ENCODE measurements around the gene EPN1.
A peak's percentile ranks its signal among the peaks of the same experiment; 100 is the strongest.

The EPN1 gene

DNA sequence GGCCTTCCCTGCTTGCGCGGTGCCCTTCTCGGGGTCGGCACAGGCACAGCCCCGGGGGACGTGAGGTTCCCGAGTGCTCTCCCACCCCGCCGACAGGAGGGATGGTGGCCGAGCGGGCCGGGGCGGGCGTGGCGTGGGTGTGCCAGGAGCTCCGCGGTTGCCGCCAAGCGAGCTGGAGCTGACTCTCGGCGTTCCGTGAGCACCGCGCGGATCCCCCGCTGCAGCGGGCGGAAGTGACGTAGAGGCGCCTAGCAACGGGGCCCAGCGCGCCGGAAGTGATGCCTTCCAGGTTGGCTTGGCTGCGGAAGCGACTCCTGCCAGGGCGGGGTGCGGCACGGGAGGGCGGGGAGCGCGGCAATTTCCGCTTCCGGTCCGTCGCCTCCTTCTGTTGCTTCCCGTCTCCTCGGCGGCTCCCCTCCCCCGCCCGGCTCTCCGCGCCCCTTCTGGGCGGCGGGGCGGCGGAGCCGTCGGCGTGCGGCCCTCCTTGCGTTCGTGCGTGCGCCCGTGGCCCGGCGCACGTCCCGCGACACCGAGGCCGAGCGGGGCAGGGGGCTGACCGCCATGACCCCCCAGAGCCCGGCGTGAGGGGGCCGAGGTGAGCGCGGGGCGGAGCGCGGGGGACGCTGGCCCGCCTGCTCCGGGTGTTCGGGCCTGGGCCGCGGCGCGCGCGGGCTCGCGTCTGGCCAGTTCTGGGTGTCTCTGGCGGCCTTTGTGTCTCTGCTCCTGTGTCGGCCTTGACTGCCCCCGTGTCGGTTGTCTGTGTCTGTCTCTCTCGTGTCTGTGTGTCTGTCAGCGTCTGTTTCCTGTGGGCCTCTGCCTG, at the start of gene EPN1:
TSS of gene EPN1 (plus strand) at position 386 of the 820 bp plus-strand sequence. CDS start 3,402 bp downstream, outside the sequence.
- ATAC-seq (peak; percentile 91), DNase-seq (peak; percentile 98)

DNA sequence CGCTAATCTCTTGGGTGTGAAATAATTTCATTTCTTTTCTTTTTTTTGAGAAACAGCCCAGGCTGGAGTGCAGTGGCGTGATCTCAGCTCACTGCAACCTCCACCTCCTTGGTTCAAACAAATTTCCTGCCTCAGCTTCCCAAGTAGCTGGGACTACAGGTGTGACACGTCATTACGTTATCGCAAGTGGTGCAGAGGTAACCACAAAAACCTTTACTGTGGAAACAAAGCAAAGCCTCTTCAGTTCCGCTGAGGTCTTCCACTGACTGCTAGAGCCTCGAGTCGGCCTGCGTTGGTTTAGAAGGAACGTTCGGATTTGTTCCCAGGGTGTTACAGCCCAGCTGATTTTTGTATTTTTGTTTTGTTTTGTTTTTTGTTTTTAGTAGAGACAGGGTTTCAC, 48.7 kb upstream of the EPN1 start:
- ATAC-seq (peak; percentile 60), DNase-seq (no peak)

- peak; percentile 58 for ATAC-seq
- DNase-seq, result peak; percentile 92
Measured at GRCh38 chr19:55632463-55632834, 42.6 kb upstream of the EPN1 start.

DNA sequence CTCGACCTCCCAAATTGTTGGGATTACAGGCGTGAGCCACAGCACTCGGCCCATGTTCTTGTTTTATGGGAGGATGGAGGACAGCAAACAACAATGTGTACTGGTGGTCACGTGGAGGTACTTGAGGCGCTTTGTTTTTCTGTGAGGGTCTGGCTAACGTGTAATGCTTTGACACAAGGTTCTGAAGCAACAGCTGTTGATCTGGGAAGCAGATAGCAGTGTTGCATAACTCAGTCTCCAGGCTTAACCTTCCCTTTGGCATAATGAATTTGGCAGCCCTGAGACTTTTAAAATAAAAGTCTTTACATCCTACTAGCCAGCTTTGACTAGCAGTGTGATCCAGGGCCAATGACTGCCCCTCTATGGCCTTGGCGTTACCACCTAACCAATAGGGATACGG, 41.2 kb upstream of the EPN1 start:
- no peak for ATAC-seq
- DNase-seq, result no peak

DNA sequence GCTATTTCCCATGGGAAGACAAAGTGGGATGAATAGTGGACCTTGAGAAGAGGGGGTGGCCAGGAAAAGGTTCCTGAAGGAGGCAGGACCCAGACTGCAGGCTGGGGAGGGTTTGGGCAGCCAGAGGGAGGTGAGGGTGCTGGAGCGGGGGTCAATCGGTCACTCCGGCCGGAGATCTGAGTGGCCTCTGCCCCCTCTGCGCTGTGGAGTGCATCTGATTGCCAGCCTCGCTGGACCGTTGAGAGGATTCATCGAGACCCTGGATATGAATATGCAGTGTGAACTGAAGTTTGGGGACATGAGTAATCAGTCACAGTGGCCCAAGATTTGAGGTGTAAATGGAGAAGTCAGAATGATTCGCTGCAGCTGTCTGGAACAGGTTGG, 39.7 kb upstream of the EPN1 start:
- DNase-seq (no peak), ATAC-seq (no peak)

- ATAC-seq, result no peak
- no peak for DNase-seq
Measured at GRCh38 chr19:55635856-55636440, 39.1 kb upstream of the EPN1 start.

DNA sequence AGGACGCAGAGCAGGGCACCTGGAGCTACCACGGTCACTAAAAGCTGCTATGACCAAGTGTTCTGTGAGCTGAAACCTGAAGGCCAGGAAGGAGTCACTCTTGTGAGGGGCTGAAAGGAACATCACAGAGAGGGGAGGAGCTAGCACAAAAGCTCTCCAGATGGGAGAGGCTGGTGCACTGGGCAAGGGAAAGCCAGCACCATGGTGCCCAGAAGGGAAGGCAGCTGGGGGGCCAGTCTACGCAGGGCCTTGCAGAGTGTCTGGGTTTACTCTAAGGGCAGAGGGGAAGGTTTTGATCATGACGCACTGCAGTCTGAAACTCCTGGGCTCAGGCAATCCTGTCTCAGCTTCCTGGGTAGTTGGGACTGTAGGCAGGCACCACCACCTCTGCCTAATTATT, 38.3 kb upstream of the EPN1 start:
- no peak for DNase-seq
- no peak for ATAC-seq

DNA sequence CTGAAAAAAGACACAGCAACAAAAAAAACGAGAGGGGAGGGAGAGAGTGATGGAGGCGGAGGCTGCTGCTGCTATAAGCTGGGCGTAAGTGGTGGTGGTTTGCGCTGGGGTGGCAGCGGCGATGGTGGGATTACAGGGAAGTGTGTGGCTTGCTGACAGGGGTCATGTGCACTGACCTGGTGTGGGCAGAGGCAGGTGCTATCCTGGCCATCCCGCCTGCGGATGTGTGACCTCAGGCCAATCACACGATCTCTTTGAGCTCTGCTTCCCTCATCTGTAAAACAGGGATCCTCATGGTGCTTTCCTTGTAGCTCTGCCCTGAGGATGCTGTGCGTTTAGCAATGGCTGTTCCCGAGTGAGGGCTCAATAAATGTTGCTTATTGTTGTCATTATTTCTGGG, 37.5 kb upstream of the EPN1 start:
- DNase-seq (no peak), ATAC-seq (no peak)

DNA sequence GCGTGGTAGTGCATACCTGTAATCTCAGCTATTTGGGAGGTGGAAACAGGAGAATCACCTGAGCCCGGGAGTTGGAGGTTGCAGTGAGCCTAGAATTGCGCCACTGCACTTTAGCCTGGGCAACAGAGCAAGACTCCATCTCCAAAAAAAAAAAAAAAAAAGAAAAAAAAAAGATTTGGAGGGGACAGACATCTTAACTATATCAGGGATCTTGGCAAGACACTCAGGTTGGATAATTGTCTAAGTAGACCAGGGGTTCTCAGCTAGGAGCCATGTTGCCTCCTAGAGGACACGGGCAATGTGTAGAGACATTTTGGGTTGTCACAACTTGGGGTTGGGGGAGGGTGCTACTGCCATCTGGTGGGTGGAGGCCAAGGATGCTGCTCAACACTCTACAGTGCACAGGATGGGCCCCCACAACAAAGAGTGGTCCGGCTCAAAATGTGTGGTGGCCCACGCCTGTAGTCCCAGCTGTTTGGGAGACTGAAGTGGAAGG, 36.1 kb upstream of the EPN1 start:
- ATAC-seq, result no peak
- peak; percentile 76 for DNase-seq

- peak; percentile 78 for DNase-seq
- peak; percentile 11 for ATAC-seq
Measured at GRCh38 chr19:55640043-55640576, 34.9 kb upstream of the EPN1 start.

DNA sequence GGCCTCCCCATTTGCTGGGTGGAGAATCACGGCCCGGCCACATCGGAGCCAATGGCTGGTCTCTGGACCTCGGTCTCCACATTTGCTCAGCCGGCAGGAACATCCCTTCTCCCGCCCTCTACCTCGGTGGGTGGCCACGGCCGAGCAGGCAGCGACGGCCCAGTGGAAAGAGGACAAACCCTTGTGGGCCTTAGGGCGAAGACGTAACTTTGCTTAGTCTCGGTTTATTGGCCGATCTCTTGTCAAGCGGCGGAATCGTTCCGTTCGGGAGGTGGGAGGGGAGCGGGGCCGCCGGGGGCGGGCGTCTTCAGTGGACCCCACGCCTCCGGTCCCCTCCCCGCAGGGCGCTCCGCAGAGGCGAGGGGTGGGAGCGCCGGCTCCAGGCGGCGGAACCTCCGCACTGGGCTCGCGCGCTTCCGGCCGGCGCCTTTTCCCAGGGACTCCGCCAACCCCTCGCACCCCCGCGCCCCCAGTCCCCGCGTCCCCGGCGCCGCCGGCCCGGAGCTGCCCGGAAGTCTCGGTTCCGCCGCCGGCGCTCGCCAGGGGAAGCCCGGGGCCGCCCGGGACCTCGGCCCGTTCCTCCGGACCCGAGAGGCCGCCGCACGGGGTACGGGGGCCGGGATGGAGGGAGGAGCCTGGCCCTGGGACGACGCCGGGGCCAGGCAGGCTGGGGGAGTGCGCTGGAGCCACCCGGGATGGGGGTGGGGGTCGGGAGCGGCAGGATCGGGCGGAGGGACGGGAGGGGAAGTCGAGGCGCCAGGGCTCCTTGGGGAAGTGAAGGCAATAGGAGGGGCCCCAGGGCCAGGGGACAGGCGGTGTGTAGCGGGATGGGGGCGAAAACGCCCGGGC, 34.2 kb upstream of the EPN1 start, which contains the start of gene ZNF580:
TSS of gene ZNF580 (plus strand) at position 426 of the 849 bp plus-strand sequence. CDS start 1,507 bp downstream, outside the sequence.
- peak; percentile 38 for ATAC-seq
- peak; percentile 79 for DNase-seq

- DNase-seq, result no peak
- no peak for ATAC-seq
Measured at GRCh38 chr19:55641426-55642152, 33.4 kb upstream of the EPN1 start.

- ATAC-seq (peak; percentile 8), DNase-seq (peak; percentile 55)
Measured at GRCh38 chr19:55642153-55643002, 32.6 kb upstream of the EPN1 start.

DNA sequence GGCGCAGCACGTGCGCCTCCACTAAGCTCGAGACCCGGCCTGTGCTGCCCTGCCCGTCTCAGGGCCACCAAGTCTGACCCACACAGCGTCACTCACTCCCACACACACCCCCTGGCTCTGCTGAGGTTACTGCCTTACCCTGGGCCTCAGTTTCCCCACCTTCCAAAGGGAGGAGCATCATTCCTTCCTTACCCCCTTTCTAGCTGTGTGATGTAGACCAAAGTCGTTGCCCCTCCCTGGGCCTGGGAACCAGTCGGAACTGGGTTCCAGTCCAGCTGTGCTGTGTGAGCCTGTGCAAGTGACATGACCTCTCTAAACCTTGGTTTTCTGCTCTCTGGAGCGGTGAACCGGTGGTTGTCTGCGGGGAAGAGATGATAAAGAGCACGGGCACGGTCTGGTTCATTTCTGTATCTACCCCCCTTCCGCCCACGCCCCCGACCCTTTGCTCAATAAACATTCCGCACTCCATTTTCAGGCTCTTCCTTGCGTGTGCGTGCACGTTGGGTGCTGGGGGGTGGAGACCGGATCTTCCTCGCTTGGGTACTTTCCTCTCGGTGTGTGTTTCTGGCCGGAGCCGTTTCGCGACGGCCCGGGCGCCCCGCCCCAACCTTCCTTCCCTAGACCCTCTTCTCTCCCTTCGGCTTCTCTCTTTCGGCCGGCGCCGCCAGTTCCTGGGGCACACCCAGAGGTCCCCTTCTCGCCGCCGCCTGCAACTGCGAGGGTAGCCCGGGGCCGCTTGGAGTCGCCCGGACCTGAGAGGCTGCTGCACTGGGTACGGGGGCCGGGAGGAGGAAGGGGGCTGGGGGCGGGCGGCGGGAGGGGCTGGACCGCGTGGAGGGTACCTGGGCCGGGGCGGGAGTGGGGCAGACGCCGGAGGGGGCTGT, 31.8 kb upstream of the EPN1 start, which contains the start of gene ZNF581:
TSS of gene ZNF581 (plus strand) at position 647 of the 884 bp plus-strand sequence. CDS start 923 bp downstream, outside the sequence.
- ATAC-seq (peak; percentile 38), DNase-seq (peak; percentile 86)

GRCh38 chr19:55643887-55644176, 31.2 kb upstream of the EPN1 start:
- no peak for DNase-seq
- ATAC-seq, result no peak

GRCh38 chr19:55644191-55644833, 30.7 kb upstream of the EPN1 start:
- no peak for ATAC-seq

GRCh38 chr19:55644842-55645511, 30.0 kb upstream of the EPN1 start:
- no peak for DNase-seq
- ATAC-seq, result no peak

More at GRCh38 chr19:55644191-55644833, 30.7 kb upstream of the EPN1 start:
- DNase-seq, result no peak

DNA sequence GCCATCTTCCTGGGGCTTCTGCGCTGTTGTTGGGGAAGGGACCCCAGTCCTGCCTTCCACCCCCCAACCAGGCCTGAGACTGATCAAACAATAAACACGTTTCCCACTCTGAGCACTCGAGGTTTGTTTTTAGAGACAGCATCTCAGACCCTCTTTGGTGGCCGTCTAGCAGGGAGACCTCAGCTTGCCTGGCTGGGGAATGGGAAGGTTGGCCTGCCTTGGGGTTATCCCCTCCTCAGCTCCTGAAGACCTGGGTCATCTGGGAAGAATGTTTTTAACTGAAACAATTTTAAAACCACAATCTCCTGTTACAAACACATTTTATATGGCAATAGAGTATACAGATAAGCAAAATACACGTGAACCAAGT, 29.5 kb upstream of the EPN1 start:
- no peak for ATAC-seq
- DNase-seq, result no peak
